Measurements from ENCODE around the gene OPCML.

- TF ChIP-seq POLR2A (IDR thresholded peaks at IDR 0.05; ENCODE audit: low read depth) (no peak), CTCF (IDR thresholded peaks at IDR 0.05) (no peak)
Observed at GRCh38 chr11:132540581-132540980, 991.7 kb downstream of the OPCML start.

All from esophagus muscularis mucosa (tissue), 3 donors.